CD14-positive monocyte (primary cell): ENCODE measurements around the gene MCM10. TPM values are rescaled to one million over a fixed set of nuclear protein-coding genes. Genes with fewer than 3 reads are reported as not detected.

Source experiments
- DNase-seq, 3 donors: peaks; one replicate each; pipeline ENCODE4 v3.0.0-alpha.2; 2011 to 2022
- H2AFZ ChIP-seq: 2 replicates; pipeline ENCODE4 v1.6.0; 2012; ENCODE audit warnings: mild to moderate bottlenecking, low read depth, low read length, inconsistent platforms; ENCODE audit not compliant: insufficient read depth, poor library complexity, severe bottlenecking
- H3K27ac ChIP-seq, 2 donors: 1 replicate in 1 of 2; 2 replicates in 1 of 2; pipeline ENCODE4 v1.5.1; 2012 to 2013; ENCODE audit warnings: low read length in 2 of 2, control low read depth in 1 of 2, inconsistent platforms in 1 of 2, low read depth in 1 of 2, mild to moderate bottlenecking in 1 of 2
- H3K27me3 ChIP-seq, 2 donors: one replicate each; pipeline versions ENCODE4 v1.6.0 to v1.6.1; 2011 to 2013; ENCODE audit warnings: low read length in 2 of 2; ENCODE audit not compliant: control insufficient read depth in 2 of 2, insufficient read depth in 2 of 2
- H3K36me3 ChIP-seq, 2 donors: replicated peaks in 1 of 2; 1 replicate in 1 of 2; 2 replicates in 1 of 2; pipeline versions ENCODE4 v1.5.1 to v1.6.1; 2012 to 2013; ENCODE audit warnings: low read length in 2 of 2, control low read depth in 1 of 2, inconsistent platforms in 1 of 2, mild to moderate bottlenecking in 1 of 2; ENCODE audit not compliant: insufficient read depth in 2 of 2, control insufficient read depth in 1 of 2
- H3K4me1 ChIP-seq, 2 donors: 1 replicate in 1 of 2; 2 replicates in 1 of 2; pipeline versions ENCODE4 v1.5.1 to v1.6.1; 2012 to 2013; ENCODE audit warnings: low read length in 2 of 2, control low read depth in 1 of 2, inconsistent platforms in 1 of 2, mild to moderate bottlenecking in 1 of 2, moderate library complexity in 1 of 2; ENCODE audit not compliant: insufficient read depth in 2 of 2, control insufficient read depth in 1 of 2
- H3K4me2 ChIP-seq: replicated peaks from 2 replicates; pipeline ENCODE3; 2012; ENCODE audit warnings: low read length, moderate library complexity, mild to moderate bottlenecking; ENCODE audit not compliant: poor library complexity, severe bottlenecking; ENCODE audit errors: extremely low read depth
- H3K4me3 ChIP-seq, 3 experiments: fragments of 200-600 bp in 1 of 3; sonication (generic) in 1 of 3; replicated peaks in 1 of 3; 1 replicate in 2 of 3; 2 replicates in 1 of 3; pipeline ENCODE4 v1.5.1; 2011 to 2013; ENCODE audit warnings: low read length in 3 of 3, mild to moderate bottlenecking in 3 of 3, control low read depth in 2 of 3, low read depth in 2 of 3, inconsistent platforms in 1 of 3, moderate library complexity in 1 of 3
- H3K79me2 ChIP-seq: 2 replicates; pipeline ENCODE4 v1.6.0; 2012; ENCODE audit warnings: mild to moderate bottlenecking, control low read depth, inconsistent platforms, low read length, moderate library complexity; ENCODE audit not compliant: insufficient read depth
- H3K9ac ChIP-seq: 2 replicates; pipeline ENCODE4 v1.6.0; 2017; ENCODE audit warnings: low read length, mild to moderate bottlenecking; ENCODE audit not compliant: insufficient read depth, poor library complexity, severe bottlenecking
- H3K9me3 ChIP-seq, 2 donors: replicated peaks in 1 of 2; 1 replicate in 1 of 2; 2 replicates in 1 of 2; pipeline versions ENCODE4 v1.5.1 to v1.6.1; 2012 to 2013; ENCODE audit warnings: low read length in 2 of 2, control low read depth in 1 of 2; ENCODE audit not compliant: control insufficient read depth in 1 of 2, insufficient read depth in 1 of 2
- H4K20me1 ChIP-seq: 2 replicates; pipeline ENCODE4 v1.6.0; 2012; ENCODE audit warnings: mild to moderate bottlenecking, low read length, control low read depth, moderate library complexity; ENCODE audit not compliant: insufficient read depth
- H3K27ac Mint-ChIP-seq, 7 donors: one replicate each; pipeline ENCODE4 v1.8.0; 2020; ENCODE audit warnings: mild to moderate bottlenecking in 7 of 7, mixed read lengths in 7 of 7, moderate library complexity in 6 of 7, inconsistent platforms in 2 of 7
- H3K27me3 Mint-ChIP-seq, 3 donors: one replicate each; pipeline ENCODE4 v1.8.0; 2021 to 2022; ENCODE audit warnings: low read depth in 3 of 3, mild to moderate bottlenecking in 3 of 3, mixed read lengths in 3 of 3, moderate library complexity in 3 of 3, inconsistent platforms in 1 of 3
- H3K36me3 Mint-ChIP-seq, 2 donors: one replicate each; pipeline ENCODE4 v1.8.0; 2020; ENCODE audit warnings: mixed read lengths in 2 of 2, inconsistent platforms in 1 of 2, mild to moderate bottlenecking in 1 of 2
- H3K4me1 Mint-ChIP-seq: one replicate; pipeline ENCODE4 v1.8.0; 2020; ENCODE audit warnings: mild to moderate bottlenecking, mixed read lengths
- H3K4me3 Mint-ChIP-seq, 2 donors: one replicate each; pipeline ENCODE4 v1.8.0; 2020; ENCODE audit warnings: mild to moderate bottlenecking in 2 of 2, mixed read lengths in 2 of 2, moderate library complexity in 1 of 2
- H3K9me3 Mint-ChIP-seq, 7 donors: one replicate each; pipeline ENCODE4 v1.8.0; 2020 to 2022; ENCODE audit warnings: mixed read lengths in 7 of 7, mild to moderate bottlenecking in 6 of 7, moderate library complexity in 6 of 7, inconsistent platforms in 2 of 7
- CTCF ChIP-seq: fragments of 200-600 bp; IDR thresholded peaks from one replicate; pipeline ENCODE4 v1.8.0; 2022; ENCODE audit warnings: antibody characterized with exemption, mild to moderate bottlenecking
- WGBS: methylation state at CpG from one replicate; pipeline ENCODE4 v1.1.5; 2013; ENCODE audit warnings: missing lambda C conversion rate; ENCODE audit not compliant: insufficient coverage; 5-methylcytosine and 5-hydroxymethylcytosine counted together
- intact Hi-C, 2 donors: fragments of 100-400 bp; cut with micrococcal nuclease; formaldehyde crosslinking; loops; one replicate each; pipeline versions ENCODE4 v1.15.0 to v1.15.1; 2023
- polyA plus RNA-seq, 3 donors: library from polyadenylated mRNA; depleted of rRNA in 1 of 3; unstranded in 2 of 3; stranded (reverse) in 1 of 3; fragments of 300-500 nt in 2 of 3; fragments of >200 nt in 1 of 3; fragmentation: Illumina TruSeq in 2 of 3; gene quantifications; 1 replicate in 2 of 3; 2 replicates in 1 of 3; pipeline ENCODE4 v1.2.3, GENCODE V29; 2012 to 2021

MCM10 gene
- polyA plus RNA-seq, 3 donors: not detected

- Mint-ChIP-seq H3K36me3 (peaks cover 18 to 33% of the 10 kb centered on the region in 2 donors), H3K4me3 (no peak overlapping the region), H3K4me1 (peaks cover under 1% of the 10 kb centered on the region), H3K27me3 (no peaks in the 10 kb centered on the region), H3K9me3 (no peaks in the 10 kb centered on the region), H3K27ac (no peak overlapping the region)
- Histone ChIP-seq H3K79me2 (peaks cover under 1% of the 10 kb centered on the region), H3K9me3 (no peaks in the 10 kb centered on the region), H3K36me3 (peaks cover 0 to 33% of the 10 kb centered on the region in 2 donors), H3K4me3 (no peak overlapping the region), H4K20me1 (no peaks in the 10 kb centered on the region), H3K9ac (no peak overlapping the region), H2AFZ (no peak overlapping the region), H3K4me2 (no peak overlapping the region), H3K27me3 (no peaks in the 10 kb centered on the region), H3K4me1 (no peaks in the 10 kb centered on the region), H3K27ac (no peak overlapping the region)
- 97% methylated on average over 7 of the region's 7 CpGs for WGBS
- no peak for TF ChIP-seq CTCF
- DNase-seq: no peak
- intact Hi-C loops: no loop called here
Measured at GRCh38 chr10:13167568-13167967, 6.2 kb downstream of the MCM10 start.

- peaks cover 3 to 45% of the 10 kb centered on the region in 2 donors for H3K36me3 ChIP-seq
- H3K4me1 ChIP-seq: no peaks in the 10 kb centered on the region
- no peak overlapping the region for H3K4me2 ChIP-seq
- Mint-ChIP-seq H3K9me3 (no peaks in the 10 kb centered on the region), H3K27me3 (no peaks in the 10 kb centered on the region), H3K27ac (no peak overlapping the region), H3K36me3 (peaks cover 24 to 45% of the 10 kb centered on the region in 2 donors), H3K4me1 (no peaks in the 10 kb centered on the region), H3K4me3 (no peak overlapping the region)
- no peak overlapping the region for H3K9ac ChIP-seq
- no peak for TF ChIP-seq CTCF
- H3K9me3 ChIP-seq: no peaks in the 10 kb centered on the region
- H2AFZ ChIP-seq: no peak overlapping the region
- DNase-seq: no peak
- no peaks in the 10 kb centered on the region for H3K79me2 ChIP-seq
- no peak overlapping the region for H3K4me3 ChIP-seq
- 98% methylated on average over 5 of the region's 6 CpGs for WGBS
- intact Hi-C loops: no loop called here
- H4K20me1 ChIP-seq: no peaks in the 10 kb centered on the region
- H3K27me3 ChIP-seq: no peaks in the 10 kb centered on the region
- no peak overlapping the region for H3K27ac ChIP-seq
Measured at GRCh38 chr10:13168781-13169180, 7.4 kb downstream of the MCM10 start.
